OCI-LY1 (cell line): ENCODE results near the gene CRB2.

Experiments used
- EZH2 ChIP-seq: fragments of 200-600 bp; sonication (generic), shearing (Covaris generic); IDR thresholded peaks from 2 replicates; pipeline ENCODE4 v1.8.0; 2017; ENCODE audit warnings: borderline replicate concordance, mixed run types, mild to moderate bottlenecking, antibody characterized with exemption, low read length, moderate library complexity, mixed read lengths
- TF ChIP-seq, protein P1 (sequence below): fragments of 200-600 bp; sonication (generic), shearing (Covaris generic); IDR thresholded peaks from 2 replicates; pipeline ENCODE4 v1.5.1; 2017; ENCODE audit warnings: mild to moderate bottlenecking, antibody characterized with exemption, low read length, moderate library complexity, mixed read lengths

- TF ChIP-seq, protein P1, sequence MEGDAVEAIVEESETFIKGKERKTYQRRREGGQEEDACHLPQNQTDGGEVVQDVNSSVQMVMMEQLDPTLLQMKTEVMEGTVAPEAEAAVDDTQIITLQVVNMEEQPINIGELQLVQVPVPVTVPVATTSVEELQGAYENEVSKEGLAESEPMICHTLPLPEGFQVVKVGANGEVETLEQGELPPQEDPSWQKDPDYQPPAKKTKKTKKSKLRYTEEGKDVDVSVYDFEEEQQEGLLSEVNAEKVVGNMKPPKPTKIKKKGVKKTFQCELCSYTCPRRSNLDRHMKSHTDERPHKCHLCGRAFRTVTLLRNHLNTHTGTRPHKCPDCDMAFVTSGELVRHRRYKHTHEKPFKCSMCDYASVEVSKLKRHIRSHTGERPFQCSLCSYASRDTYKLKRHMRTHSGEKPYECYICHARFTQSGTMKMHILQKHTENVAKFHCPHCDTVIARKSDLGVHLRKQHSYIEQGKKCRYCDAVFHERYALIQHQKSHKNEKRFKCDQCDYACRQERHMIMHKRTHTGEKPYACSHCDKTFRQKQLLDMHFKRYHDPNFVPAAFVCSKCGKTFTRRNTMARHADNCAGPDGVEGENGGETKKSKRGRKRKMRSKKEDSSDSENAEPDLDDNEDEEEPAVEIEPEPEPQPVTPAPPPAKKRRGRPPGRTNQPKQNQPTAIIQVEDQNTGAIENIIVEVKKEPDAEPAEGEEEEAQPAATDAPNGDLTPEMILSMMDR: no peak
- TF ChIP-seq EZH2: no peak
Measured at GRCh38 chr9:123373946-123374345, 17.9 kb downstream of the CRB2 start.
